Glutamatergic neuron (in vitro differentiated cells): ENCODE results near the gene CARD19. TPM values are rescaled to one million over a fixed set of nuclear protein-coding genes. Genes with fewer than 3 reads are reported as not detected.
A peak's percentile ranks its signal among the peaks of the same experiment; 100 is the strongest.

ENCODE experiments used
- DNase-seq: peaks from one replicate; pipeline ENCODE4 v3.0.0; 2022
- H3K27ac Mint-ChIP-seq: one replicate; pipeline ENCODE4 v1.8.0; 2020; ENCODE audit warnings: mild to moderate bottlenecking, mixed read lengths, inconsistent platforms; ENCODE audit not compliant: unreplicated experiment
- H3K27me3 Mint-ChIP-seq: one replicate; pipeline ENCODE4 v1.8.0; 2020; ENCODE audit warnings: mild to moderate bottlenecking, moderate library complexity, mixed read lengths, inconsistent platforms; ENCODE audit not compliant: unreplicated experiment
- H3K36me3 Mint-ChIP-seq: one replicate; pipeline ENCODE4 v1.8.0; 2020; ENCODE audit warnings: mild to moderate bottlenecking, mixed read lengths, inconsistent platforms; ENCODE audit not compliant: unreplicated experiment
- H3K4me1 Mint-ChIP-seq: one replicate; pipeline ENCODE4 v1.8.0; 2020; ENCODE audit warnings: mild to moderate bottlenecking, low read depth, mixed read lengths, inconsistent platforms; ENCODE audit not compliant: unreplicated experiment
- H3K4me3 Mint-ChIP-seq: one replicate; pipeline ENCODE4 v1.8.0; 2020; ENCODE audit warnings: mild to moderate bottlenecking, mixed read lengths, inconsistent platforms; ENCODE audit not compliant: unreplicated experiment
- H3K9me3 Mint-ChIP-seq: one replicate; pipeline ENCODE4 v1.8.0; 2020; ENCODE audit warnings: mild to moderate bottlenecking, moderate library complexity, mixed read lengths, inconsistent platforms; ENCODE audit not compliant: unreplicated experiment
- CTCF ChIP-seq: fragments of 200-600 bp; sonication (generic); IDR thresholded peaks from one replicate; pipeline ENCODE4 v1.5.0; 2021; ENCODE audit not compliant: partially characterized antibody, unreplicated experiment
- total RNA-seq: library from RNA; stranded (reverse); fragmentation: NEBNext Ultra II Directional; extraction: Animal tissue kit (Norgen Biotek cat#: 25700); gene quantifications from one replicate; pipeline ENCODE4 v1.2.1, GENCODE V29; 2021; ENCODE audit not compliant: unreplicated experiment

CARD19 gene
- total RNA-seq, 1 donor from 2014 or later = 55.8 TPM

GRCh38 chr9:93155716-93156474, 59.9 kb downstream of the CARD19 start:
- H3K27ac Mint-ChIP-seq = no peak overlapping the region
- no peaks in the 10 kb centered on the region for H3K27me3 Mint-ChIP-seq
- no peaks in the 10 kb centered on the region for H3K36me3 Mint-ChIP-seq
- peaks cover 4% of the 10 kb centered on the region for H3K4me1 Mint-ChIP-seq
- no peaks in the 10 kb centered on the region for H3K9me3 Mint-ChIP-seq
- TF ChIP-seq CTCF = no peak
- H3K4me3 Mint-ChIP-seq = no peak overlapping the region
- no peak for DNase-seq

GRCh38 chr9:93156475-93157008, 60.5 kb downstream of the CARD19 start:
- H3K36me3 Mint-ChIP-seq = no peaks in the 10 kb centered on the region
- no peaks in the 10 kb centered on the region for H3K9me3 Mint-ChIP-seq
- no peak for DNase-seq
- no peak for TF ChIP-seq CTCF
- no peak overlapping the region for H3K4me3 Mint-ChIP-seq
- H3K4me1 Mint-ChIP-seq = peaks cover 4% of the 10 kb centered on the region
- no peak overlapping the region for H3K27ac Mint-ChIP-seq
- no peaks in the 10 kb centered on the region for H3K27me3 Mint-ChIP-seq

GRCh38 chr9:93159601-93160471, 63.8 kb downstream of the CARD19 start:
- H3K27ac Mint-ChIP-seq = no peak overlapping the region
- no peaks in the 10 kb centered on the region for H3K27me3 Mint-ChIP-seq
- H3K9me3 Mint-ChIP-seq = no peaks in the 10 kb centered on the region
- no peaks in the 10 kb centered on the region for H3K36me3 Mint-ChIP-seq
- peak; percentile 95 for DNase-seq
- H3K4me1 Mint-ChIP-seq = peaks cover 4% of the 10 kb centered on the region
- peak; percentile 86 for TF ChIP-seq CTCF
- no peak overlapping the region for H3K4me3 Mint-ChIP-seq

- Mint-ChIP-seq H3K4me1 (peaks cover 5% of the 10 kb centered on the region), H3K4me3 (no peak overlapping the region), H3K36me3 (no peaks in the 10 kb centered on the region), H3K27ac (no peak overlapping the region), H3K27me3 (no peaks in the 10 kb centered on the region), H3K9me3 (no peaks in the 10 kb centered on the region)
- DNase-seq = no peak
- no peak for TF ChIP-seq CTCF
Measured at GRCh38 chr9:93161786-93162562, 66.0 kb downstream of the CARD19 start.

Other genes with a start within 250 kb of the CARD19 start
- gene ZNF484, start 218.2 kb upstream of the CARD19 start, total RNA-seq = 14.4 TPM
- 1.2 TPM for gene FGD3, start 148.7 kb upstream of the CARD19 start, total RNA-seq
- not detected for gene SUSD3, start 37.5 kb upstream of the CARD19 start, total RNA-seq
- 29.4 TPM for gene NINJ1, start 38.0 kb downstream of the CARD19 start, total RNA-seq
- gene WNK2, start 87.9 kb downstream of the CARD19 start, total RNA-seq = 336 TPM